HG02852 (cell line): ENCODE data around the gene APBA2.

Experiments
- ATAC-seq: cut with Tn5 transposase; IDR thresholded peaks from one replicate; pipeline ENCODE4 v1.9.1; 2021; ENCODE audit warnings: mild to moderate bottlenecking, moderate library complexity; ENCODE audit not compliant: unreplicated experiment

Gene APBA2

DNA sequence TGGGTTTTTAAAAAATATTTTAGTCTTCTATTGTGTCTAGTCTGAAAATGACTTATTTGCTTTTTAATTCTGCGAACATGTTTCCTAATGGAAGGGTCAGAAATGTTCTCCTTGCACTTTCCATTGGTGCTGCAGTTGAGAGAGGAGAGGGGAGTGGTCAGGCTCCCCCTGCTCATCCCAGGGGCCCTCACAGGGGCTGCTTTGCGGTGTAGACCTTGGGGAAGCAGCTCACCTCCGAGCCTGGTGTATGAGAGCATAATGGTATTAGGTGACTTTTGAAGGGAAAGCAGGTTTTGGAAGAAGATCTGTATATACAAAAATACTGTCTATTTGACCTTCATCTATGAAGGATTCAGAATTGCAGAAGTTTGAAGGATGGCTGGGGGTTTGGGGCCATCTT, 28.3 kb downstream of the APBA2 start:
- ATAC-seq = no peak

- no peak for ATAC-seq
Observed at GRCh38 chr15:28914483-28915023, 28.8 kb downstream of the APBA2 start.

DNA sequence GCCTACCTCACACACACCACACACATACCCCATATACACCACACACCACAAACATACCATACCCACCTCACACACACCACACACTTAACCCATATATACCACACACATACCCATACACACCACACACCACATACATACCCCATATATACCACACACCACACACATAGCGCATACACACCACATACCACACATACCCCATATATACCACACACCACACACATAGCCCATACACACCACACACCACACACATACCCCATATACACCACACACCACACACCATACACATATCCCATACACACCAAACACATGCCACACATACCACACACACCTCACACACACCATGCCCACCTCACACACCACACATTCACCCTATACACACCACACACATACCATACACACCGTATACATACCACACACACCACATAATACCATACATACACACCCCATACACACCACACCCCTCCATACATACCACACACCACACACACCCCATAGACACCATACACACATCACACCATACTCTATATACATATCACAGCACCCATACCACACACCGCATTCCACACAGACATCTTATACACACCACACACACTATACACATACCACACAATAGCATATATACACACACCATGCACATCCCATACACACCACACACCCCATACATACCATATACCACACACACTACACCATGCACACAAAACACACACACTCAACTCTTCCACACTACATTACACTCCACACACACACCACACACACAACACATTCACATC, 29.5 kb downstream of the APBA2 start:
- no peak for ATAC-seq

GRCh38 chr15:28915935-28916334, 30.2 kb downstream of the APBA2 start:
- no peak for ATAC-seq

DNA sequence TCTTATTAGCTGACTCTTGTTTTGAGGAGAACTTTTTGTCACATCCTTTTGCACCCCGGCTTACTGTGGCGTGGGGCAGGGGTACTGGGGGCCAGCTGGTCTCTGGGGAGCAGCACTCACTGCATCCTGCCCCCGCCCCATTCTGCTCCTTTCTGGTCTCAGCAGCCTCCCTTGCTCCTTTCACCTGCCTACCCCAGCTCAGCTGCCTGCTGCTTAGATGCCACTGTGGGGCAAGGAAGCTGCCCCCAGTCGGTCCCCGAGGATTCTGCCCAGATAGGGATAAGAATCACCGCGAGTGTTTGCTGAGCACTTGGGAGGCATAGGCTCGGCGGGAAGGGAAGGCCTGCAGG, 32.0 kb downstream of the APBA2 start:
- no peak for ATAC-seq

GRCh38 chr15:28918141-28918983, 32.6 kb downstream of the APBA2 start:
- ATAC-seq = no peak

DNA sequence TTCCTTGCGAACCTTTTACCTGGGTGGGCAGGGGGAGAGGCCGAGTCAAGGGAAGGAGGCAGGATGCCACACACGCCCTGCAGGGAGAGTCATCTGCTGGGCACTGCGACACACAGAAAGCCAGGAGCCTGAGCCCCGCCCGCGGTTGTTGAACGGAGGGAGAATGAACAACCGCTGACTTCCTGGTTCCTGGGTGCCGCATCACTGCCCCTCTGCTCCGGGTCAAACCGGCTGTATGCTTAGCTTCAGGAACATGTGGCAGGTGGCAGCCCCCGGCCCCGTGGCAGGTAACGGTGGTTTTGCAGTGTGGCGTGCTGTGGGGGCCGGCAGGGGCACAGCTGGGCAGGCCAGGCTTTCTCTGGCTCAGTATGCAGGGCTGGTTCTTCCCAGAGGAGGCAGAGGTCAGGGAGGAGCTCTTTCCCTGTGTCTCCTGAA, 33.4 kb downstream of the APBA2 start:
- ATAC-seq = no peak

DNA sequence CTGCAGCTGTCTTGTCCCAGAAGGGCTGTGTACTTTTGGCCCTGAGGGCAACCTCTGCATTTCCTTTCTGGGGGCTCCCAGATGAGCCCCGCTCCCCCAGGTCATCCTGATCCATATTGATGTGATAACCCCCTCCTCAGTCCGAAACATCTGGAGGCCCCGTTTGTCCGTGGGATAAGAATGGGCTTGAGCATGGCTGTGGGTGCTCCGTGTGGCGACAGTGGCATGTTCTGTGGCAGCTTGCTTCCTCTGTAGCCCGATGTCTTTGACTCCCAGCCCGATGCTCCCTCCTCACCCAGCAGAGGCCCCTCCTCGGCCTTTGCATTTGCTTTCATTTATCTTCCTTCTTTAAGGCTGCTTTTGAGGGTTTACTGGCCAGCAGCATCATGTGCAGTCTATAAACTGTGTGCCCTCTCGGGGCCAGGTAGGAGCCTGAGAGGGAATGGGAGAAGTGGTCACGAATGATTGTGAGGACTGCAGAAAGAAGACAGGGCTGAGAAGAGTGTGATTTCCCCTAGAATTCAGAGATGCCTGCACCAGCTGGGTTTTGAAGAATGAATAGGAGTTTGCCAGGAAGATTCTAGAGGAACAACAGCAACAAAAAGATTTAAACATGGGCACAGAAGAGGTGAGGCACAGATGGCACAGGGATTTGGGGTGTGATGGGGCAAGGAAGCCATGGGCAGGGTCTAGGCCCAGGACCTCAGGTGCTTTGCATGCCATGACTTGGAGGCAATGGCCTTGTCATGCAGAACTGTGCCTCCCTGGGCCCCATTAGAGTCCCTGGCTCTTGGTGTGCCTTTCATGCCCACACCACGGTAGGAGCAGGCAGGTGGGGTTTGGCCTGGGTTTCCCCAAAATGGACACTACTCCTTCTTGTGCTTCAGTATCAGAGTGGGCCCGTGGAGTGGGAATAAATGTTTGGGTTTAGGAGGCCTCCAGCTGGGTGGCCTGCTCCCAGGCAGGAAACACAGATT, 34.2 kb downstream of the APBA2 start:
- ATAC-seq = no peak

GRCh38 chr15:28920781-28921331, 35.1 kb downstream of the APBA2 start:
- no peak for ATAC-seq

DNA sequence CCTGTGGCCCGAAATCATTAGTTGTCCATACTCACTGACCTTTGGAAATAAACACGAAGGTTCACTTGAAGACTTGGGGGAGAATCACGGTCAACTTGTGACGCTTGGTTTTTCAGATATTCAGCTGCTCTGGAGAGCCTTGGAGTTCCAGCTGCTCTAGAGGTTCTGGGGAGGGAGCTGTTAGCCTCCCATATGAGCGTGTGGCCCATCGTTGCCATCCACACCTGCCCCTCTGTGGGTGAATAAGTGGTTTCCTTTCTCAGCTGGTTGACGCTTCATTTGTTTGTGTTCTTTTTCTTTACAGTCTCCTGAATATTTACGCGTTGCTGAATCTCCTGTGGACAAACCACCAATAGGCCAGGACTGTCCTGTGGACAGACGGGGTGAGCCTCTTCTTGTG, 35.6 kb downstream of the APBA2 start:
- ATAC-seq = no peak

- no peak for ATAC-seq
Observed at GRCh38 chr15:28921919-28922706, 36.3 kb downstream of the APBA2 start.

GRCh38 chr15:28922707-28923012, 36.9 kb downstream of the APBA2 start:
- ATAC-seq = no peak

GRCh38 chr15:28923726-28924280, 38.0 kb downstream of the APBA2 start:
- ATAC-seq = no peak

- no peak for ATAC-seq
Observed at GRCh38 chr15:28927043-28927442, 41.3 kb downstream of the APBA2 start.

- ATAC-seq = no peak
Observed at GRCh38 chr15:28929200-28929599, 43.4 kb downstream of the APBA2 start.

DNA sequence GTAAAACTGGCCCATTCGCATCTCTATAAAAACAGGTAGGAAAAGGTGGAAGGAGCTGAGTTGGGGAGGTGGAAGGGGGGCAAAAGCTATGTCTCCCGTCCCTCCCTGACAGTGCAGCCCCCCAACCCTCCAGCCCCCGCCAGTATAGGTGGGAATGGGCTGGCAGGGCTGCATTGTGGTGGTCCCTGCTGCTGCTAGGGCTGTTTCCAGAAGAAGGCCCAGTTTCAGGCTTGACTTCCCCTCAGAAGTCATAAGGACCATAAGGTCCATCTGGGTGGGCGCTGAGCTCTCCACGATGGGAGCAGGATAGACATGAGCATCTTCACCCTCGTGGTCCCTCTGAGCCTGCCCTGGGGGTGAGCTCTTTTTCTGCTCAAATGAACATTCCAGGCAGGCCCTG, 44.2 kb downstream of the APBA2 start:
- ATAC-seq = no peak

DNA sequence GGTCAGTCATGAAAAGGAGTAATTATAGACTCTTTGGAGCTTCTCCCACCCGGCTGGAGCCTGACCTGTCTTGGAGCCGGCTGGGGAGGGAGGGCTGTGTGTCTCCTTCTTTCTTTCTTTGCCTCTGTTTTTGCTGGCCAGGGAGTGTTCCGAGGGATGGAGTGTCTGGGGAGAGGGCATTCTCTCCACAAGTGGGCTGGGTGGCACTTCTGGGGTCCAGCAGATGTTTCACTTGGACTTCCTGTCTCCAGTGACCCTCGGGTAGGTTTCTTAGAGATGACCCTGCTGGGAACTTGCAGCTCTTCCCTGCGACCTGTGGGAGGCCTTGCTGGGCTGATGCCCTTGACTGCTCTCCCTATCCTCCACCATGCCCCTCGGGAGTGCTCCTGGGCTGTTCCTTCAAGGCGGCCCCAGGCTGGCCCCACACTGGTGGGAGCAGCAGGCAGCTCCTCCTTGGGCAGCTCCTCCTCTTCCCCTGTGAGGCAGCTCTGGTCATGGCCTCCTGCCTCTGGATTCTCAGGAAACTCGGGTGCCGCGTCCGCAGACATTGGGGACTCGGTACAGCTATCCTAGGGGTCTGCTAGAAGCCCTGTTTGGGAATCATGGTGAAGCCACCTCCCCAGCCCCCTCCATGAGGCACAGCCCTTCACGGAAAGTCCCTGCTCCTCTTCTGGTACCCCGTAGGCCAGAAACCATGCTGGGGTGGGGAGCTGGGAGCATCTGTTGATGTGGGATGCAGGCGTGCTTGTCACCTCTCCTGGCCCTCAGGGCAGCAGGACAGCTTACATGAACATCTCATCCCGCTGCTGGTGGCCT, 44.9 kb downstream of the APBA2 start:
- ATAC-seq = no peak

DNA sequence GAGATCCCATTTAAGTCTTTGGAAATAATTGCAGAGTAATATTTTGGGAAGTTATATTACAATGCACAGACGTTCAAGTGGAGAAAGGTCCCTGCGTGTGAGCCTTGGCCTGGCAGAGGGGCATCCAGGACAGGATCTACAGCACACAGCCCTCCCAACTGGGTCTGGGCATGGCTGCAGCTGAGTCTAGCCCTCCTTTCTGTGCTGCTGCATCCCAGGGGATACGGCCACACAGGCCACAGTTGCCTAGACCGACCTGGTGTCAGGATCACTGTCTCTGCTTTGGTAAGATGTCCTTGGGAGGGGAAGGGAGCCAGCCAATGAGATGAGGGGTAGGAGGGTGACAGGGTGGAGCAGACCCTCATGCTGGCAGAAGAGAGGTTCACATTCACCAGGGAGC, 46.1 kb downstream of the APBA2 start:
- no peak for ATAC-seq

DNA sequence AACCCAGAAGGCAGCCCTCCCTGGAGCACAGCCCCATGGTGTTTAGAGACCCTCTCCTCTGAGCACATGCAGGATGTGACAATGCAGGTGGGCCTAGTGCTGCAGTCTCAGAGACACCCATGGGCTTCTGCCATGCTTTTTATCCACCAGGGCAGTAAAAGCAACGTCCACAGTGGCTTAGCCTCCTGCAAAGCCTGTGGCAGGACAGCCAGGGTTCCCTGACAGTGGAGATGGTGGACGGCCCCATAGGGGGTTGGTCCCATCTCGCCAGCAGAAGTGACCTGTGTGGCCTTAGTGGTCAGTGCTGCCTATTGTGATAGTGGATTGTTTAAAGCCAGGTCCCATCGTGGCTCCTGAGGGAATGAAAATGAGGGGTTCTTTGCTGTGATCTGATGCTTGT, 46.6 kb downstream of the APBA2 start:
- ATAC-seq = no peak
